Left kidney (tissue), 2 donors: ENCODE results near the gene COX4I2. TPM values are rescaled to one million over a fixed set of nuclear protein-coding genes. Genes with fewer than 3 reads are reported as not detected.

Experiments used
- DNase-seq: peaks from one replicate; pipeline ENCODE4 v3.0.0-alpha.2; 2013
- polyA plus RNA-seq: library from polyadenylated mRNA; unstranded; fragments of 120-200 nt; gene quantifications from one replicate; pipeline ENCODE4 v1.2.1, GENCODE V29; 2013; ENCODE audit not compliant: insufficient read length

Gene COX4I2
- polyA plus RNA-seq, 1 donor, result 0.75 TPM

DNA sequence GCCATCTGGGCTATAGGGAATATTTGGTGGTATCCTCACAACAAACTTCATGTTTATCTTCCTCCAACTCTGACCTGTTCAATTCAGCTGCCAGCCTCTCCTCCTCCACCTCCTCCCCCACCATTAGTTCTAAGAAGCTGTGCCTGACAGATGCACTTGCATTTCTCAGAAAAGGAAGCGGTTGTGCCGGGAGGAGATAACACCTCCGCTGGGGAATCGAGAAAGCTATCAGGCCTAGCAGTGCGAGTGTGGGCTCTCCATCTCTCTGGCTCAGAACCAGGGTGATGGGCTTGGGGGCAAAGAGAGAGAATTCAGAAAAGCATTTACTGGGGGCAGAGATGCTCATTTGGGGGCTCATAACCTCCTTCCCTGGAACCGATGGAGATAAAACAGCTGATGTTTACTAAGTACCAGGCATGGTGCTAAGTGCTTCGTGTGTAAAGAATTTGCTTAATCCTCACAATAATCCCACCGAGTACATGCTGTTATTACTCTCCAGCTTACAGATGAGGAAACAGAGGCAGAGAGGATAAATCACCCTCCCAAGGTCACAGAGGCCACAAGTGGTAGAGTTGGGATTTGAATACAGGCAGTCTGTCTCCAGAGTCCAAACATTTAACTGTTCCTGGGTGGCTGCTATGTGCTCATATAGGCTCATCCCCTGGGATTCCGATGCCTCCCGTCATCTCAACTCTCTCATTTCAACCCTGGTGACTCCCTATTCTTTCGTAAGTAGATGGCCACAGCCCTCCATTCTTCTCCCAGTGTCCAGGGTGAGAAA lies 38.3 kb downstream of the COX4I2 start:
- DNase-seq, result no peak

- DNase-seq, result no peak
Measured at GRCh38 chr20:31676609-31676989, 38.9 kb downstream of the COX4I2 start.

- no peak for DNase-seq
Measured at GRCh38 chr20:31677553-31678260, 40.0 kb downstream of the COX4I2 start.

DNA sequence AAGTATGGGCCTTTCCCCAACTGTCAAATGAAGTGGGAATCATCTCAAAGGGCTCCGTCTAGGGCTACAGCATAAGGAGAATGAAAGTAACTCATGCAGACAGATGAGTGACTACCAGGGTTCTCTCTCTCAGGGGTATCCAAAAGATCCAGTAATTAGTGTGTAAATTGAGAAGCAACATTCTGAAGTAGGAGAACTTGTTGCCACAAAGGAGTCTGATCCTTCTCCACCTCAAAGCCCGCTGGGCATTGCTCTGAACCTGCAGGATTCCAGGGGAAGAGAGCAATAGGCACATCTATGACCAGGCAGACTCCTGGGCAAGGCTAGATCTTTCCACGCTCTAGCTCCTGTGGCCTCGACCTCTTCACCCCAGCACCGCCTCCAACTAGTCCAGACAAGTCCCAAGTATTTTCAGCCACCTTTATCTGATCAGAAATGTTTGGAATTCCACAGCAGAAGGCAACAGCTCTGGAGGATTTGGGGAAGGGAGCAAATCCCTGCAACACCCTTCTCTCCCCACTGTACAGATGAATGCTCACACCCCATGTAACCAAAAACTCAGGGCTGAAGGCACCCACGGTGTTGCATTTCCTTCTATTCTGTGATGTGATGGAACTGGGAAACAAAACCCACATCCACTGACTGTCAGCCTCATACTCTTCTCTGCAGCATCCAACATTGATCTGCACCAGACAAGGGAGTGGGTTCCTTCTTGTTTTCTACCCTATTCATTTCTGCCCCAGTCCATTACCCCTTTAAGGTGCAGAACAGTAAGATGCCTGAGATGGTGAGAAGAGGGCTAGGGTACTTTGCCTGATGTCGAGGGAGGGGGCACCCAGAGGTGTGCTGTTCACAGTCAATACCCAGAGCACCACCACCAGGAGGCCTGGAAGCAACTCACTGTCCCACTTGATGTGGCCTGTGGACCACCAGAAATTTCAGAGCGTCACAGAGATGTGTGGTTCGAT lies 41.0 kb downstream of the COX4I2 start:
- no peak for DNase-seq

- DNase-seq, result no peak
Measured at GRCh38 chr20:31679357-31680285, 41.9 kb downstream of the COX4I2 start.

GRCh38 chr20:31680286-31681127 lies 42.8 kb downstream of the COX4I2 start:
- DNase-seq, result no peak

DNA sequence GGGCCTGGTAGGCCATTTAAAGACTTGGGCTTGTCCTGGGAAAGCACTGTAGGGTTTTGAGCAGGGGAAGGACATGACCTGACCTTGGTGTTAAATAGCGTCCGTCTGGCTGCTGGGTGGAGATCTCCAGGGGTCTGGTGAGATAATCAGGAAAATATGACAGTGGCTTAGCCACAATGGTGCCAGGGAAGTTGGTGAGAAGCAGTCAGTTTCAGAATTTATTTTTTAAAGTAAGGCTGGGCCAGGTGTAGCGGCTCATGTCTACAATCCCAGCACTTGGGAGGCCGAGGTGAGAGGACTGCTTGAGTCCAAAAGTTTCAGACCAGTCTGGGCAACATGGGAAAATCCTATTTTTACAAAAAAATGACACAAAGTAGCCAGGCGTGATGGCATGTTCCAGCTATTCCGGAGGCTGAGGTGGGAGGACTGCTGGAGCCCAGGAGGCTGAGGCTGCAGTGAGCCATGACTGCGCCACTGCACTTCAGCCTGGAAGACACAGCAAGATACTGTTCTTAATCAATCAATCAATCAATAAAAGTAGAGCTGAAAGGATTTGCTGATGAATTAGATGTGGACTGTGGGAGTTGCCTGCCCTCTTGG lies 43.5 kb downstream of the COX4I2 start:
- DNase-seq, result no peak

DNA sequence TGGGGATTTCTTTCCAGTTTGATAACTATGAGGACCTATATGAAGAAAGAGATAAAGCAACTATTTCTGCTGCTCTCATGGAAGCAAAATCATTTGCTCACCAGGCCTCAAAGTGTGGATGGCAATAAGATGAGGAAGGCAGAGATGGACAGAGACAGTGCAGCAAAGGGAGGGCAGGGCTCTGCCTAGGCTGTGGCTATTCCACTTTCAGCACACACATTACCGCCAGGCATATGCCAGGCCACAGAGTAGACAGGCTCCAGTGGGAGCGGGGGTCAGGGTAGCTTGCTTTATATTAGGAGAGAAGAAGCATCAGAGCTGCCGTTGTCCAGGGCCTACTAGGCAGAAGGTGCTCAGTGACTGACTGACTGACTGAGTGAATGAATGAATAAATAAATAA lies 44.1 kb downstream of the COX4I2 start:
- DNase-seq, result no peak

GRCh38 chr20:31682352-31682751 lies 44.6 kb downstream of the COX4I2 start:
- no peak for DNase-seq

- DNase-seq, result no peak
Measured at GRCh38 chr20:31682927-31683326, 45.2 kb downstream of the COX4I2 start.

- DNase-seq, result no peak
Measured at GRCh38 chr20:31684153-31685015, 46.7 kb downstream of the COX4I2 start.

GRCh38 chr20:31685853-31686643 lies 48.3 kb downstream of the COX4I2 start:
- DNase-seq, result no peak

DNA sequence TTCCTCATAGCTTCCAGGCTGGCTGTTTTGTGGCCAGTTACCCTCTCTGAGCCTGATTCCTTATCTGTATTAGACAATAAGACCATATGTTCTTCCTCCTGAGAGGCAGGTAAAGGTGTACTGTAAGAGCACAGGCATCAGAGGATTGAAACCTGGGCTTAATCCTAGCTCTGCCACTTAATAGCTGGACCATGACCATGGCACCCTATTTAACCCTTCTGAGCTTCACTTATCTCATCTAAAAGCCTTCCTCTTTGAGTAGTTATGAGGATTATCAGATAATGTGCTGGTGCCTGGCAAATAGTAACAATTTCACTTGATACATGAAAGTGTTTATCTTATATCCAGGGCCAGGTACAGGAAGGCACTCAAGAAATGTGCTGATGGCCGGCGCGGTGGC lies 50.1 kb downstream of the COX4I2 start:
- DNase-seq, result no peak

DNA sequence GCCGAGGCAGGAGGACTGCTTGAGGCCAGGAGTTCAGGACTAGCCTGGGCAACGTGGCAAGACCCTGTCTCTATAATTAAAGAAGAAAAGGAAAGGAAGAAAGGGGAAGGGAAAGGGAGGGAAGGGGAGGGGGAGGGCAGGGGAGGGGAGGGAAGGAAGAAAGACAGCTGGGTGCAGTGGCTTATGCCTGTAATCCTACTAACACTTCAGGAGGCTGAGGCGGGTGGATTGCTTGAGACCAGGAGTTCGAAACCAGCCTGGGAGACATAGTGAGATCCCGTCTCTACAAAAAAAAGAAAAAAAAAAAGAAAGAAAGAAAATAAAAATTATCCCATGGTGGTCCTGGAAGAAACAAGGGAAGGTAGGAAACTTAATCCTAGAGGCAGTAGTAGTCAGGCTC lies 51.4 kb downstream of the COX4I2 start:
- no peak for DNase-seq

DNA sequence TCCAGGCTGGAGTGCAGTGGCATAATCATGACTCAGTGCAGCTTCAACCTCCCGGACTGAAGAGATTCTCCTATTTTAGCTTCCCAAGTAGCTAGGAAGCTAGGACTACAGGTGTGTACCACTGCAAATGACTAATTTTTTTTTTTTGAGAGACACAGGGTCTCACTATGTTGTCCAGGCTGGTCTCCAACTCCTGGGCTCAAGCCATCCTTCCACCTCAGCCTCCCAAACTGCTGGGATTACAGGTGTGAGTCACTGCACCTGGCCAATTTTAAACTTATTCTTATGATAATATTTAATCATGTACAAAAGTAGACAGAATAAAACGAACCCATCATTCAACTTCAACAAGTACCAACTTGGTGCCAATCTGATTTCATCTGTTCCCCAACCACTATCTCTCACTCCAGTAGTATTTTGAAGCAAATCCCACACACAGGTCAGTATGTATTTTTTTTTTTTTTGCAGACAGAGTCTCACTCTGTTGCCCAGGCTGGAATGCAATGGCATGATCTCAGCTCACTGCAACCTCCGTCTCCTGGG lies 52.5 kb downstream of the COX4I2 start:
- DNase-seq, result no peak

- no peak for DNase-seq
Measured at GRCh38 chr20:31691646-31692275, 54.0 kb downstream of the COX4I2 start.

DNA sequence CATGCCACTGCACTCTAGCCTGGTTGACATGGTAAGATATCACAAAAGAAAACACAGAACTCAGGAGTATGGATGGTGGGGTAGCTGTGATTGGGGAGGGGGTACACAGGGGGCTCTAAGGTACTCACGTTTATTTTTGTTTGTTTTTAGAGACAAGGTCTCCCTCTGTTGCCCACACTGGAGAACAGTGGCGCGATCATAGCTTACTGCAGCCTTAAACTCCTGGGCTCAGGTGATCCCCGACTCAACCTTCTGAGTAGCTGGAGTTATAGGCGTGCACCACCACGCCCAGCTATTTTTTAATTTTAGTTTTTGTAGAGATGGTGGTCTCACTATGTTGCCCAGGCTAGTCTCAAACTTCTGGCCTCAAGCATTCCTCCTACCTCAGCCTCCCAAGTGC lies 55.7 kb downstream of the COX4I2 start:
- DNase-seq, result no peak
